CD4-positive, alpha-beta T cell (primary cell): ENCODE measurements around the gene FAM107B. TPM values are rescaled to one million over a fixed set of nuclear protein-coding genes. Genes with fewer than 3 reads are reported as not detected.

Experiments
- ATAC-seq: fragments of 200-7000 bp; cut with Tn5 transposase; one replicate; pipeline ENCODE4 v1.10.0; 2022; ENCODE audit warnings: mild to moderate bottlenecking; ENCODE audit not compliant: poor library complexity
- CTCF ChIA-PET: fragments of 350-600 bp; sonication (Branson Sonifier 250); formaldehyde crosslinking; loops from one replicate; lab custom pipeline; 2021; ENCODE audit warnings: antibody characterized with exemption, inconsistent platforms; lab: Charles Lee
- POLR2A ChIA-PET: fragments of 350-600 bp; sonication (Branson Sonifier 250); formaldehyde crosslinking; loops from one replicate; lab custom pipeline; 2021; ENCODE audit warnings: antibody characterized with exemption, inconsistent platforms; lab: Charles Lee
- DNase-seq, 14 experiments: peaks; one replicate each; pipeline ENCODE4 v3.0.0-alpha.2; 2013 to 2020; ENCODE audit warnings: mixed read lengths in 2 of 14
- H3K27ac ChIP-seq, 2 donors: one replicate each; pipeline versions ENCODE4 v1.5.1 to v1.7.0; 2013; ENCODE audit warnings: low read length in 2 of 2, low read depth in 1 of 2, mild to moderate bottlenecking in 1 of 2
- H3K27me3 ChIP-seq, 2 experiments: 1 replicate in 1 of 2; 2 replicates in 1 of 2; pipeline versions ENCODE4 v1.6.1 to v1.7.0; 2013; ENCODE audit warnings: low read length in 2 of 2, control low read depth in 1 of 2, mild to moderate bottlenecking in 1 of 2, moderate library complexity in 1 of 2; ENCODE audit not compliant: insufficient read depth in 2 of 2, control insufficient read depth in 1 of 2
- H3K36me3 ChIP-seq: one replicate; pipeline ENCODE4 v1.6.1; 2013; ENCODE audit warnings: low read length, control low read depth; ENCODE audit not compliant: insufficient read depth
- H3K4me1 ChIP-seq: one replicate; pipeline ENCODE4 v1.6.1; 2013; ENCODE audit warnings: low read length, control low read depth; ENCODE audit not compliant: insufficient read depth
- H3K4me3 ChIP-seq: one replicate; pipeline ENCODE4 v1.5.1; 2013; ENCODE audit warnings: mild to moderate bottlenecking, low read length, moderate library complexity
- H3K9me3 ChIP-seq, 2 experiments: 1 replicate in 1 of 2; 2 replicates in 1 of 2; pipeline versions ENCODE4 v1.6.1 to v1.7.0; 2013; ENCODE audit warnings: low read length in 2 of 2, mild to moderate bottlenecking in 2 of 2, control low read depth in 1 of 2, moderate library complexity in 1 of 2; ENCODE audit not compliant: control insufficient read depth in 1 of 2, insufficient read depth in 1 of 2
- H3K27ac Mint-ChIP-seq: one replicate; pipeline ENCODE4 v1.8.0; 2020; ENCODE audit warnings: mixed read lengths
- H3K27me3 Mint-ChIP-seq: one replicate; pipeline ENCODE4 v1.8.0; 2021; ENCODE audit warnings: mixed read lengths
- H3K36me3 Mint-ChIP-seq: one replicate; pipeline ENCODE4 v1.8.0; 2021; ENCODE audit warnings: low read depth, mixed read lengths
- H3K4me1 Mint-ChIP-seq: one replicate; pipeline ENCODE4 v1.8.0; 2021; ENCODE audit warnings: low read depth, mixed read lengths
- H3K4me3 Mint-ChIP-seq: one replicate; pipeline ENCODE4 v1.8.0; 2020; ENCODE audit warnings: mild to moderate bottlenecking, mixed read lengths
- H3K9me3 Mint-ChIP-seq: one replicate; pipeline ENCODE4 v1.8.0; 2020; ENCODE audit warnings: mixed read lengths
- intact Hi-C, 2 experiments: fragments of 100-400 bp; cut with DNase I in 1 of 2; cut with micrococcal nuclease in 1 of 2; formaldehyde crosslinking; loops; one replicate each; pipeline versions ENCODE4 v1.15.1 to v1.9.0; 2023 to 2025; cut with DNase I, micrococcal nuclease
- total RNA-seq, 174 experiments: library from RNA in 2 of 174; stranded (reverse) in 2 of 174; gene quantifications; one replicate each; pipeline ENCODE4 v1.2.3 and lab custom pipeline; 2021 to 2026
- TF ChIP-seq, protein P1 (sequence below): fragments of 200-600 bp; IDR thresholded peaks from one replicate; pipeline ENCODE4 v1.8.0; 2022; ENCODE audit warnings: antibody characterized with exemption, mild to moderate bottlenecking

FAM107B gene
- total RNA-seq, 2 experiments from 2014 or later = 261 to 262 TPM

- Histone ChIP-seq H3K4me1 (no peaks in the 10 kb centered on the region), H3K9me3 (no peaks in the 10 kb centered on the region), H3K27ac (no peak overlapping the region), H3K36me3 (no peaks in the 10 kb centered on the region), H3K27me3 (peaks cover under 1 to 19% of the 10 kb centered on the region in 2 experiments), H3K4me3 (no peak overlapping the region)
- ATAC-seq (no peak), DNase-seq (no peak)
- POLR2A ChIA-PET = no interaction called here
- intact Hi-C loops = no loop called here
- TF ChIP-seq, protein P1, sequence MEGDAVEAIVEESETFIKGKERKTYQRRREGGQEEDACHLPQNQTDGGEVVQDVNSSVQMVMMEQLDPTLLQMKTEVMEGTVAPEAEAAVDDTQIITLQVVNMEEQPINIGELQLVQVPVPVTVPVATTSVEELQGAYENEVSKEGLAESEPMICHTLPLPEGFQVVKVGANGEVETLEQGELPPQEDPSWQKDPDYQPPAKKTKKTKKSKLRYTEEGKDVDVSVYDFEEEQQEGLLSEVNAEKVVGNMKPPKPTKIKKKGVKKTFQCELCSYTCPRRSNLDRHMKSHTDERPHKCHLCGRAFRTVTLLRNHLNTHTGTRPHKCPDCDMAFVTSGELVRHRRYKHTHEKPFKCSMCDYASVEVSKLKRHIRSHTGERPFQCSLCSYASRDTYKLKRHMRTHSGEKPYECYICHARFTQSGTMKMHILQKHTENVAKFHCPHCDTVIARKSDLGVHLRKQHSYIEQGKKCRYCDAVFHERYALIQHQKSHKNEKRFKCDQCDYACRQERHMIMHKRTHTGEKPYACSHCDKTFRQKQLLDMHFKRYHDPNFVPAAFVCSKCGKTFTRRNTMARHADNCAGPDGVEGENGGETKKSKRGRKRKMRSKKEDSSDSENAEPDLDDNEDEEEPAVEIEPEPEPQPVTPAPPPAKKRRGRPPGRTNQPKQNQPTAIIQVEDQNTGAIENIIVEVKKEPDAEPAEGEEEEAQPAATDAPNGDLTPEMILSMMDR = no peak
- Mint-ChIP-seq H3K27me3 (peaks cover 22% of the 10 kb centered on the region), H3K36me3 (no peaks in the 10 kb centered on the region), H3K4me3 (no peak overlapping the region), H3K9me3 (no peaks in the 10 kb centered on the region), H3K4me1 (no peaks in the 10 kb centered on the region), H3K27ac (no peak overlapping the region)
- CTCF ChIA-PET = no interaction called here
These were observed 293.7 kb downstream of the FAM107B start for GRCh38 chr10:14481014-14481413.

DNA sequence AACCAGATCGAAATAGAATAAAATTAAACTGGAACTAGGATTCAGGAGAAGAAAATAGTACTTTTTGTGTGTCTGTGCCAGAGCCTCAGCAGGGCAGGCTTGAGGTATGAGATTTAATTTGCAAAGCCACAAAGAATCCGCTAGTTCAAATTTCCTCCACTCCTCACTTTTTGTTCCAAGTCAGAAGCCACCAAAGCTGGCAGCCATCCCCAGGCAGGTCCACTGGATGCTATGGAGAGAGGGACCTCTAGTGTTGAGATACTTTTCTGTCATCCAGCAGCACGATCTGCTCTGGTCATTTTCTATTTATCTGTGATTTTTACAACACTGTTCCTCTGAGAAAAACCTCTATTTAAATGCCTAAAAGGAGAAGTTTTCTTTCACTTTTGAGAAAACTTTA lies 296.1 kb downstream of the FAM107B start:
- Histone ChIP-seq H3K4me3 (no peak overlapping the region), H3K4me1 (no peaks in the 10 kb centered on the region), H3K9me3 (no peaks in the 10 kb centered on the region), H3K27me3 (peaks cover 6 to 12% of the 10 kb centered on the region in 2 experiments), H3K27ac (no peak overlapping the region), H3K36me3 (no peaks in the 10 kb centered on the region)
- Mint-ChIP-seq H3K9me3 (no peaks in the 10 kb centered on the region), H3K27me3 (peaks cover 7% of the 10 kb centered on the region), H3K27ac (no peak overlapping the region), H3K4me1 (no peaks in the 10 kb centered on the region), H3K36me3 (no peaks in the 10 kb centered on the region), H3K4me3 (no peak overlapping the region)
- TF ChIP-seq, protein P1 = no peak
- no peak for ATAC-seq
- intact Hi-C loops = no loop called here
- peak in 2 of 14 experiments; percentile 13 to 32 for DNase-seq
- ChIA-PET CTCF (no interaction called here), POLR2A (interaction anchor here (0.7 kb wide), 1 partner anchor 446 kb away, joined by 3 read pairs; no protein-coding TSS in a partner anchor)

DNA sequence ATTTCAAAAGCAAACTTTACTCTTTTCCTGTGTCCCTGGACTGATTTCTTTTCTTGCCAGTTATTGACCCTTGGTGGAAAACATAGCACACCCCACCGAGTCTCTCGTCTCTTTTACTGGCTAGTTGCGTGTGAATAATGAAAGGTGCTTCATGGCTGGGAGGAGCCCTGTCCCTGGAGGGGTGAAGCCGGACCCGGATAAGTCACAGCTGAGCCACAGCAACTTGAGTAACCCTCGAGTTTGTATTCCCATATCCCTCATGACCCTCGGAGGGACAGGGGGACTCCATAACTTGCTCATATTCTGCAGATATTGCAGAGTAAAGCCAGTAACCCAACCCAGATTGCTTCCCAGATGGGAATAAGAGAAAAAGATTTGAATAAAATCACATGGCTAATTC lies 296.5 kb downstream of the FAM107B start:
- H3K27ac ChIP-seq = no peak overlapping the region
- Mint-ChIP-seq H3K27ac (no peak overlapping the region), H3K36me3 (no peaks in the 10 kb centered on the region), H3K27me3 (peaks cover 4% of the 10 kb centered on the region), H3K4me3 (no peak overlapping the region), H3K9me3 (no peaks in the 10 kb centered on the region), H3K4me1 (no peaks in the 10 kb centered on the region)
- no peaks in the 10 kb centered on the region for H3K36me3 ChIP-seq
- ChIA-PET CTCF (no interaction called here), POLR2A (no interaction called here)
- no peak for DNase-seq
- intact Hi-C loops = no loop called here
- no peaks in the 10 kb centered on the region for H3K9me3 ChIP-seq
- H3K4me3 ChIP-seq = no peak overlapping the region
- H3K27me3 ChIP-seq = peaks cover 6 to 10% of the 10 kb centered on the region in 2 experiments
- TF ChIP-seq, protein P1 = no peak
- no peaks in the 10 kb centered on the region for H3K4me1 ChIP-seq
- ATAC-seq = no peak
